ENCODE data around the gene STK39.

STK39 gene

GRCh38 chr2:168207851-168208250, 39.5 kb downstream of the STK39 start:
- no peak for DNase-seq

- DNase-seq, result no peak
Measured at GRCh38 chr2:168203762-168204693, 43.4 kb downstream of the STK39 start.

GRCh38 chr2:168201584-168202116, 45.7 kb downstream of the STK39 start:
- no peak for DNase-seq

DNA sequence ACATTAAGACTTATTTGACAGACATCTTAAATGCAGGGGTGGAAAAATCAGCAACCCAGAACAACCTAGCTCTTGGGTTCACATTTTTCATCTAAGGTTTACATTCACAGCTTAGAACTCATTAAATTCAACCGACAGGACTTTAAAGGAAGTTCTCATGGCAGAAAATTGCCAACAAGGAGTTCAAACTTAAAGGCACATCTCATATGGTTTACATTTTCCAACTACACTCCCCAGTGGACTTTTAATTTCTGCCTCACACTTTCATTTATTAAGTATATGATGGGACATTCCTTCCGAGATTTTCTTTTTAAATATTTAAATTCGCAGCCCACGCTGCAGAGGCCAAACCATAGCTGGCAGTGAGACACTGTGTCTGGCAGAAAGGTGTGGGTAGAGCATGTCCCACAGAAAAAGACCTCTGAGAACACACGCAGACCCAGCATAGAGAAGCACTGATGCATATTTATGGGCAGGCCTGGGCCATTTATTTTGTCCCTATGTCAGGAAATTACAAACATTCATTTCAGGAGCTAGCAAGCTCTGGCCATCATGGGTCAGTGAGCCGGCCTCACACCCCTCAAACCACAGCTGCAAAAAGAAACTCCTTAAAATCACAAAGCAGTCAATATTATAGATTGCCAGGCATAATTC, 46.3 kb downstream of the STK39 start:
- no peak for DNase-seq

DNA sequence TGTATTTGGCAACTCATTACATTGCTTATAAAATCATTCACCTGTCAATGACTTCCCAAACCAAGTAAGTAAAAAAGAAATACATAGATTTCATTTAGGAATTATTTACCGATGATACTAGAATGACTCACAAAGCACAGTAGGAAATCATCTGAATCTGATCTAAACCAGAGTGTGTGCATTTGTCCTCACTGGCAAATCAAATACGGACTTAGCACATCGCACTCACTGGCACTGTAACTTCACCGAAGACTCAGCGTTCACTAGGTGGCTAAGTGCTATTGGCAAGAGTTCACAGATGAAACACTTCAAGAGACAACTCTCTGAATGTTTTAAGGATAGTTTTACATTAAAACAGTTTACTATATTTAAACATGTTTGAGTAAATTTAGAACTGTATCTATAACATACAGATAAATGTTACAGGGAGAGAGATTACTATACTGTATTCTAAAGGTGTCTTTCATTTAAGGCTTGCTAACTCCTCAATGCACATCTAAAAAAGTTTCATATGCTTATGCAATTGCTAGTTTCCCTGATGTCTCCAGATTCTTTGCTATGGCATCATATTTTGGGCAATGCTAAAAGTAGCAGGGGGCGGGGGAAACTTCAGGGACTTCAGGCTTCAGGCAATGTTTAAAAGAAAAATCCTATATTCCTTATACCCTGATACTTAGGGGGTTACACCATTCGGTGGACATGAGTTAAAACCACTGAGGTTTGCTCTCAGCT, 48.8 kb downstream of the STK39 start:
- DNase-seq, result no peak

GRCh38 chr2:168196764-168197180, 50.6 kb downstream of the STK39 start:
- no peak for DNase-seq

- DNase-seq, result peak; percentile 58
Measured at GRCh38 chr2:168194784-168195522, 52.4 kb downstream of the STK39 start.

DNA sequence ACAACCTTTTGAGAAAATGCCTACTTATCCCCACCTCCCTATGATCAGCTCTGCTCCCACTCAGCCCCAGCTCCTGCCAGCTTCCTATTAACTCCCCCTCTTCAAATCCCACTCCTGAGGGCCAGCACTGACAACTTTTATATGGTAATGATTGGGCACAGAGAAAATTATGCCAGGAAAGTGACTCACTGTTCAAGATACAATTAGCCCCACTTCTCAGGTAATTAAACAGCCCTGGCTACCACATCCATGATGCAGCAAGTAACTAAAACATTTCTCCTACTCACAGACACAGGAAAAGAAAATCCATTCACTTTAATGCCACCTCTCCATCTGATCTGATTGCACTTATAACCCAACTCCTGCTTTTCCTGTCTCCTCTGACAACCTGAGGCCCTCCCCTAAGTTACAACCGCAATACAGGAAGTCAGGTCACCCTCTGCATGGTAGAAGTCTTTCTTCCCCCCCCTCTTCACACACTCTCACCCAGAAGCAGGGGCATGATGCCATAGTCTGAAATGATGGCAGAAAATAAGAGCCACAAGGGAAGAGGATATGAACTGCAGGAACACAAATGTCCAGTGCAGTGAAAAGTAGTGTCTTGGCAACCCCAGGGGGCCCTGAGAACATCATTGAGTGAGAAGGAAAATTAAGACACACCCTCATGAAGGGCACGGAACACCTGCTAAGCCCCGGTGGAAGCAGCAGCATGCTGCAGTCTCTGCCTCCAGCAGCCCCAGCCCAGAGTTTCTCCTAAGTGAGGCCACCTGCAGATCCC, 54.4 kb downstream of the STK39 start:
- DNase-seq, result peak; percentile 36

- DNase-seq, result no peak
Measured at GRCh38 chr2:168191955-168192785, 55.2 kb downstream of the STK39 start.

DNA sequence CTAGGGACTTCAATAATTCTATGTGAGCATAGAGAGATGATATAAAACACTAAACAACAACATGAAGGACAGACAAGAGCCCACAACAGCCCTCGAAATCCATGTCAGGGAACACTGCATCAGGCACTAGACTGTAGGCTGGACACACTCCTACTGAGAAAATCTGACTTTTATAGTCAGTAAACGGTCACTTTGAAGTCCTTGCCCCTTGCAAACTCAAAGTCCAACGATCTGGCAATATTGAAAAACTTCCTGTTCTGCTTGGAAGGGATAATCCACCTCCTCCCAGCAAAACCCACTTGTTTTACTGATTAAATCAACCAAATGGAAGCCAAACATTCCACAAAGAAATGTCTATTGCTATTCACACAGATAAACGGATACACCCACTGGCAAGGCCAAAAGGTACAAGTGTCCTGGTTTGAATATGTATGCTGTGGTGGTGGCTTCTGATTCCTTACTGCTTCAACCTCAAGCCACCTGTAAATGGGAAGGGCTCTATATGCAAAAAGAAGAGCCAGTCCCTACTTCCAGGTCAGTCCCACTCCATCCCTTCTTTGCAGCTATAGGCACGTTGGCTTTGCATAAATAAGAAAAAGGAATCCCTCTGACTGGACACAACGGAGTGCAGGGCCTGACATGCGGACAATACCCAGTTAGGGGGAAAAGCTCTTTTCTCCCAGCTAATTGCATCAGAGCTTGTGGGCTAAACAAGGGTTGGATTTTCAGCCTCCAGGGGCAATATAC, 56.6 kb downstream of the STK39 start:
- DNase-seq, result no peak

- DNase-seq, result no peak
Measured at GRCh38 chr2:168189835-168190569, 57.4 kb downstream of the STK39 start.

GRCh38 chr2:168188002-168188401, 59.4 kb downstream of the STK39 start:
- no peak for DNase-seq

- no peak for DNase-seq
Measured at GRCh38 chr2:168186452-168186851, 60.9 kb downstream of the STK39 start.

DNA sequence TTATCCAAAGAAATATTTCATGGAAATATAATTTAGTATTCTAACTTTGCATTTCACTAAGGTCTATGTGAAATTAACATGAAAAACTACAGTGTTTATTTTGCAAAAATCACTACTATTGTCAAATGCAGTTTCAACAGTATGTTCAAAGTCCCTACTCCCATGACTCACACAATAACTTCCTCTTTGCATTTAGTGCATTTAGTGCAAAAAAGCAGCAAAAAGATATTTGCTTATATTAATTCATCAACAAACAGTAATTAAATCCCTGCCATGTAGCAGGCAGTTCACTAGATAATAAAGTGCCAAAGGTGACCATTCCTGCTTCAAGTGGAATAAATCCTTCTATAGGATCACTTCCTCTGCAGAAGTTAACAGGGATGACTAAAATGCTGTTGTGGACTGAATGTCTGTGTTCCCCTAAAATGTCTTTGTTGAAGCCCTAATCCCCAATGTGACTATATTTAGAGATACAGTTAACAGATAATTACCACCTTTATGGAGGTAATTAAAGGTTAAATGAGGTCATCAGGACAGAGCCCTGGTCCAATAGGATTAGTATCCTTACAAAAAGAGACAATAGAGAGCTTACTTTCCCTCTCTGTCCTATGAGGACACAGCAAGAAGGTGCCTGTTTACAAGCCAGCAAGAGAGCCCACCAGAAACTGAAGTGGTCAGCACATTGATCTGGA, 61.7 kb downstream of the STK39 start:
- DNase-seq, result no peak

GRCh38 chr2:168184681-168185513, 62.5 kb downstream of the STK39 start:
- DNase-seq, result no peak

GRCh38 chr2:168183308-168183997, 63.9 kb downstream of the STK39 start:
- DNase-seq, result no peak

Measured in stimulated activated CD4-positive, alpha-beta T cell treated with anti-CD3 and anti-CD28 coated beads, Interleukin-4, amount 100 ng/mL, for 24 hours (primary cell).